ENCODE measurements around the gene SURF2. TPM values are rescaled to one million over a fixed set of nuclear protein-coding genes. Genes with fewer than 3 reads are reported as not detected.
"Not testable (repeated sequence)": the region's sequence is repeated elsewhere in the genome, so short reads cannot be mapped to it uniquely, and the experiment has no call there.

The SURF2 gene
- total and polyA plus RNA-seq, 9 of the 15 experiments (the other 6 are each of a cell fraction or from before 2014, with no cell fraction given), result 5.5 to 82.5 (median 21.3) TPM

DNA sequence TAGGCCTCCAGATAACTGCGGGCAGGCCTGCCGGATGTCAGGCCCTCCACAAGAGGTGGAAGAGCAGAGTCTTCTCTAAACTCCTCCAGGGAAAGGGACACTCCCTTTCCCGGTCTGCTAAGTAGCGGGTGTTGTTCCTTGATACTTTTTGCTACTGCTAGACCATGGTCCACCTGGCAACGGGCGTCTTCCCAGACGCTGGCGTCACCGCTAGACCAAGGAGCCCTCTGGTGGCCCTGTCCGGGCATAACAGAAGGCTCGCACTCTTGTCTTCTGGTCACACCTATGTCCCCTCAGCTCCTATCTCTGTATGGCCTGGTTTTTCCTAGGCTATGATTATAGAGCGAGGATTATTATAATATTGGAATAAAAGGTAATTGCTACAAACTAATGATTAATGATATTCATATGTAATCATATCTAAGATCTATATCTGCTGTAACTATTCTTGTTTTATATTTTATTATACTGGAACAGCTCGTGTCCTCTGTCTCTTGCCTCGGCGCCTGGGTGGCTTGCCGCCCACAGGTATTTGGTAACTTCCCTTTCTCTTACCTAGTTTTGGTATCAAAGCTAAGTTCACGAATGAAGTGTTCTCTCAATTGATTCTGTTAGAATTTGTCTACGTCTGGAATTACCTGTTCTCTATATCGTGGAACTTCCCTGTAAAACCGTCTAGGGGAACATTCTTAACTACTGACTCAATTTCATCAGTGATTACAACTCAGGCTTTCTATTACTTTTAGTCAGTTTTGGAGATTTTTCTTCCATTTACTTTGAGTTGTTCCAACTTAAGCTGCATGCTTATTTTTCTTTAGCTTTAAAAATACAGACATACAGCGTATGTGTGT is 26.8 kb upstream of the SURF2 start:
- not testable (repeated sequence) for H2AFZ ChIP-seq (ENCODE audit: low read depth, low read length); H3K9me1 ChIP-seq (ENCODE audit: control insufficient read depth, insufficient read depth, low read length); H3K27me3 ChIP-seq (ENCODE audit: control insufficient read depth in 2 of 2, insufficient read depth in 2 of 2, low read length in 2 of 2); H3K27ac ChIP-seq (ENCODE audit: extremely low read depth, low read depth, low read length); H3K9ac ChIP-seq (ENCODE audit: insufficient read depth in 1 of 2, low read depth in 2 of 2, low read length in 2 of 2); H3K4me3 ChIP-seq; H3K4me2 ChIP-seq (ENCODE audit: insufficient read depth, low read length); BruUV-seq (replicated peaks); H3K9me3 ChIP-seq (replicated peaks; ENCODE audit: control insufficient read depth, insufficient read depth, low read depth, low read length); H4K20me1 ChIP-seq (replicated peaks; ENCODE audit: control insufficient read depth, insufficient read depth, low read length)
- Histone ChIP-seq H3K79me2 (ENCODE audit: control insufficient read depth, insufficient read depth, low read length) (peaks cover 19% of the 10 kb centered on the region), H3K4me1 (replicated peaks in 1 of 2; ENCODE audit: control insufficient read depth in 2 of 2, insufficient read depth in 2 of 2, low read length in 2 of 2) (peaks cover 2 to 28% of the 10 kb centered on the region in 2 experiments; a peak in 4 of 5 replicates), H3K36me3 (ENCODE audit: control insufficient read depth, insufficient read depth, low read length) (peaks cover 48% of the 10 kb centered on the region)
- ChIA-PET CTCF (ENCODE audit: low intra/inter-chr PET ratio) (interaction anchor here (0.8 to 4.0 kb wide), 2 partner anchors 90 to 144 kb away, joined by 3 to 31 read pairs; no protein-coding TSS in a partner anchor), POLR2A (interaction anchor here (0.6 to 3.1 kb wide), 10 partner anchors 10 to 158 kb away, joined by 3 to 16 read pairs (median 4); partner anchors contain the start of genes MED22, RPL7A, SURF1 and SURF2)
- peak; percentile 86 for FAIRE-seq
- peak in 1 of 4 experiments; percentile 66 for DNase-seq (ENCODE audit: extremely low read depth in 1 of 4, low spot score in 3 of 4)
- in situ Hi-C loops (cut with MboI), result loop anchor here (5.0 kb wide), 1 partner anchor 142 kb away; no protein-coding TSS in a partner anchor
- intact Hi-C loops (cut with micrococcal nuclease), result loop anchor here (1.0 to 10.0 kb wide), 2 partner anchors 55 to 141 kb away; partner anchors contain the start of gene ABO
- peak; percentile 59 for ATAC-seq
- 44% methylated on average over 16 of the region's 21 CpGs for WGBS (ENCODE audit: insufficient coverage, low coverage, missing lambda C conversion rate)
- TF ChIP-seq STAG1 (CRISPR knock-in tag; IDR thresholded peaks at IDR 0.05; ENCODE audit: borderline replicate concordance), result peak; percentile 77; the same call in 1 of the 2 replicates
- TF ChIP-seq SOX6 (IDR thresholded peaks at IDR 0.05), result peak; percentile 13; the same call in 1 of the 2 replicates
- TF ChIP-seq ZNF263 (CRISPR knock-in tag; IDR thresholded peaks at IDR 0.05; ENCODE audit: borderline replicate concordance), result peak; percentile 26; the same call in 1 of the 2 replicates
- peak in 1 of 2 experiments; percentile 55; a peak in 2 of 4 replicates for TF ChIP-seq MAZ (CRISPR knock-in tag; conservative IDR thresholded peaks at IDR 0.05 in 1 of 2, IDR thresholded peaks at IDR 0.05 in 1 of 2)
- TF ChIP-seq EGR1 (conservative IDR thresholded peaks at IDR 0.05), result 0 out of 2 replicates have a peak, but pooled peaks have one; percentile 11
- TF ChIP-seq, protein P1, sequence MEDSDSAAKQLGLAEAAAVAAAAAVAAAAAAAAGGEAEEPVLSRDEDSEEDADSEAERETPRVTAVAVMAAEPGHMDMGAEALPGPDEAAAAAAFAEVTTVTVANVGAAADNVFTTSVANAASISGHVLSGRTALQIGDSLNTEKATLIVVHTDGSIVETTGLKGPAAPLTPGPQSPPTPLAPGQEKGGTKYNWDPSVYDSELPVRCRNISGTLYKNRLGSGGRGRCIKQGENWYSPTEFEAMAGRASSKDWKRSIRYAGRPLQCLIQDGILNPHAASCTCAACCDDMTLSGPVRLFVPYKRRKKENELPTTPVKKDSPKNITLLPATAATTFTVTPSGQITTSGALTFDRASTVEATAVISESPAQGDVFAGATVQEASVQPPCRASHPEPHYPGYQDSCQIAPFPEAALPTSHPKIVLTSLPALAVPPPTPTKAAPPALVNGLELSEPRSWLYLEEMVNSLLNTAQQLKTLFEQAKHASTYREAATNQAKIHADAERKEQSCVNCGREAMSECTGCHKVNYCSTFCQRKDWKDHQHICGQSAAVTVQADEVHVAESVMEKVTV (CRISPR knock-in tag; IDR thresholded peaks at IDR 0.05), result peak; percentile 86
- TF ChIP-seq, protein P2, sequence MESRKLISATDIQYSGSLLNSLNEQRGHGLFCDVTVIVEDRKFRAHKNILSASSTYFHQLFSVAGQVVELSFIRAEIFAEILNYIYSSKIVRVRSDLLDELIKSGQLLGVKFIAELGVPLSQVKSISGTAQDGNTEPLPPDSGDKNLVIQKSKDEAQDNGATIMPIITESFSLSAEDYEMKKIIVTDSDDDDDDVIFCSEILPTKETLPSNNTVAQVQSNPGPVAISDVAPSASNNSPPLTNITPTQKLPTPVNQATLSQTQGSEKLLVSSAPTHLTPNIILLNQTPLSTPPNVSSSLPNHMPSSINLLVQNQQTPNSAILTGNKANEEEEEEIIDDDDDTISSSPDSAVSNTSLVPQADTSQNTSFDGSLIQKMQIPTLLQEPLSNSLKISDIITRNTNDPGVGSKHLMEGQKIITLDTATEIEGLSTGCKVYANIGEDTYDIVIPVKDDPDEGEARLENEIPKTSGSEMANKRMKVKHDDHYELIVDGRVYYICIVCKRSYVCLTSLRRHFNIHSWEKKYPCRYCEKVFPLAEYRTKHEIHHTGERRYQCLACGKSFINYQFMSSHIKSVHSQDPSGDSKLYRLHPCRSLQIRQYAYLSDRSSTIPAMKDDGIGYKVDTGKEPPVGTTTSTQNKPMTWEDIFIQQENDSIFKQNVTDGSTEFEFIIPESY (CRISPR knock-in tag; IDR thresholded peaks at IDR 0.05), result peak; percentile 62; the same call in 1 of the 2 replicates
- peak; percentile 34; the same call in 1 of the 2 replicates for TF ChIP-seq RB1 (IDR thresholded peaks at IDR 0.05; ENCODE audit: low read depth)
- TF ChIP-seq POLR2A (conservative IDR thresholded peaks at IDR 0.05), result peak; percentile 53; the same call in 1 of the 2 replicates
- 0 out of 2 replicates have a peak, but pooled peaks have one; percentile 37 for TF ChIP-seq SMAD4 (CRISPR knock-in tag; conservative IDR thresholded peaks at IDR 0.05)
- TF ChIP-seq SUPT5H (IDR thresholded peaks at IDR 0.05), result peak; percentile 58
